ENCODE results near the gene LGSN. TPM values are rescaled to one million over a fixed set of nuclear protein-coding genes. Genes with fewer than 3 reads are reported as not detected.

LGSN gene
- total RNA-seq (2013; cell fraction: nucleolus; rRNA removed), result not detected in 2 replicates
- total RNA-seq (2014; rRNA removed) (not detected in 2 replicates), total RNA-seq (2014; rRNA removed; fragmentation: Illumina TruSeq; extraction: Trizol) (not detected in 2 replicates), total RNA-seq (2021) (not detected in 2 replicates), polyA plus RNA-seq (2011; rRNA removed) (not detected in 2 replicates), polyA plus RNA-seq (2014; fragmentation: Illumina TruSeq; extraction: Trizol) (not detected in 2 replicates), polyA plus RNA-seq (2014; fragmentation: Nextera tagmentation; extraction: Ambion mirVana) (not detected), polyA plus RNA-seq (2014; rRNA removed) (not detected in 2 replicates), polyA plus RNA-seq (2016; fragmentation: Nextera tagmentation; extraction: Ambion mirVana) (not detected), polyA minus RNA-seq (2011; rRNA and poly(A)+ RNA removed) (not detected in 2 replicates), Bru-seq, nascent RNA (percentile 7 among the genes with signal in this experiment), BruChase-seq, experiment 1, labeled RNA remaining after a 6-hour chase (percentile 2 among the genes with signal in this experiment), BruChase-seq, experiment 2, labeled RNA remaining after a 2-hour chase (percentile 6 among the genes with signal in this experiment)
- not detected for polyA plus RNA-seq (2011; ENCODE audit: low read depth)
- not detected in 2 replicates for polyA plus RNA-seq (2011; cell fraction: cytosol; rRNA removed)
- polyA plus RNA-seq (2011; cell fraction: nucleus; rRNA removed), result 0.22 TPM in 1 of 2 replicates, not detected in the other
- not detected in 2 replicates for polyA plus RNA-seq (2012)
- not detected in 2 replicates for polyA minus RNA-seq (2011; cell fraction: cytosol; rRNA and poly(A)+ RNA removed)
- not detected in 2 replicates for polyA minus RNA-seq (2011; cell fraction: nucleus; rRNA and poly(A)+ RNA removed)
- long read RNA-seq, experiment 1, result 0 reads
- long read RNA-seq, experiment 2, result 0 reads

- Histone ChIP-seq H3K9me3 (replicated peaks; ENCODE audit: control insufficient read depth, insufficient read depth, low read length) (no peaks in the 10 kb centered on the region), H3K27me3 (replicated peaks in 1 of 2; ENCODE audit: control insufficient read depth in 2 of 2, insufficient read depth in 2 of 2, low read length in 1 of 2) (no peaks in the 10 kb centered on the region), H4K20me1 (ENCODE audit: control insufficient read depth, insufficient read depth) (no peaks in the 10 kb centered on the region), H3K79me2 (ENCODE audit: control insufficient read depth, insufficient read depth, low read length) (no peaks in the 10 kb centered on the region), H3K27ac (ENCODE audit: control insufficient read depth, insufficient read depth) (no peak within 1 kb of the TSS), H3K9ac (ENCODE audit: control insufficient read depth, insufficient read depth, low read length) (no peak within 1 kb of the TSS), H3K4me1 (ENCODE audit: control insufficient read depth, insufficient read depth, low read length) (no peaks in the 10 kb centered on the region), H3K4me2 (ENCODE audit: control insufficient read depth, insufficient read depth) (no peak within 1 kb of the TSS), H2AFZ (ENCODE audit: control insufficient read depth, low read depth, low read length) (no peak within 1 kb of the TSS), H3K36me3 (ENCODE audit: control insufficient read depth in 2 of 2, insufficient read depth in 2 of 2, low read length in 1 of 2) (no peaks in the 10 kb centered on the region), H3K4me3 (no peak within 1 kb of the TSS)
- POLR2A ChIA-PET, result no interaction called here
- no TSS peak for BruUV-seq (replicated peaks)
- FAIRE-seq (no peak), DNase-seq (ENCODE audit: low read depth, low spot score) (no peak), ATAC-seq (no peak)
- CTCF ChIA-PET, result interaction anchor here (1.4 to 1.5 kb wide), 4 partner anchors 12 to 482 kb away, joined by 3 to 4 read pairs (median 4); no protein-coding TSS in a partner anchor
- RAD21 ChIA-PET (ENCODE audit: unreplicated experiment), result interaction anchor here (1.2 kb wide), 1 partner anchor 12 kb away, joined by 5 read pairs; no protein-coding TSS in a partner anchor
- intact Hi-C loops (cut with micrococcal nuclease; ENCODE audit: unreplicated experiment) (no loop called here), in situ Hi-C loops (cut with MboI) (loop anchor here (25.0 kb wide), 1 partner anchor 467 kb away; no protein-coding TSS in a partner anchor)
- WGBS (ENCODE audit: insufficient coverage, insufficient replicate concordance, low lambda C conversion rate, missing lambda C conversion rate), result 53% methylated on average over 4 of the region's 4 CpGs
- SMC1A ChIA-PET (ENCODE audit: uncharacterized antibody, unreplicated experiment), result interaction anchor here (1.3 kb wide), 1 partner anchor 445 kb away, joined by 3 read pairs; no protein-coding TSS in a partner anchor
- TF ChIP-seq PML (IDR thresholded peaks at IDR 0.05; ENCODE audit: low read length) (no peak), SPI1 (IDR thresholded peaks at IDR 0.05; ENCODE audit: borderline replicate concordance, insufficient read depth, low read depth, low read length) (no peak), POU2F2 (IDR thresholded peaks at IDR 0.05; ENCODE audit: borderline replicate concordance, low read depth, low read length) (no peak), ZNF687 (IDR thresholded peaks at IDR 0.05) (no peak), KDM1A (IDR thresholded peaks at IDR 0.05; ENCODE audit: borderline replicate concordance) (no peak), SIN3A (IDR thresholded peaks at IDR 0.05; ENCODE audit: low read depth, low read length) (no peak), EZH2 (IDR thresholded peaks at IDR 0.05; ENCODE audit: borderline replicate concordance, control insufficient read depth, low read depth, low read length) (no peak)
- TF ChIP-seq, protein P1, sequence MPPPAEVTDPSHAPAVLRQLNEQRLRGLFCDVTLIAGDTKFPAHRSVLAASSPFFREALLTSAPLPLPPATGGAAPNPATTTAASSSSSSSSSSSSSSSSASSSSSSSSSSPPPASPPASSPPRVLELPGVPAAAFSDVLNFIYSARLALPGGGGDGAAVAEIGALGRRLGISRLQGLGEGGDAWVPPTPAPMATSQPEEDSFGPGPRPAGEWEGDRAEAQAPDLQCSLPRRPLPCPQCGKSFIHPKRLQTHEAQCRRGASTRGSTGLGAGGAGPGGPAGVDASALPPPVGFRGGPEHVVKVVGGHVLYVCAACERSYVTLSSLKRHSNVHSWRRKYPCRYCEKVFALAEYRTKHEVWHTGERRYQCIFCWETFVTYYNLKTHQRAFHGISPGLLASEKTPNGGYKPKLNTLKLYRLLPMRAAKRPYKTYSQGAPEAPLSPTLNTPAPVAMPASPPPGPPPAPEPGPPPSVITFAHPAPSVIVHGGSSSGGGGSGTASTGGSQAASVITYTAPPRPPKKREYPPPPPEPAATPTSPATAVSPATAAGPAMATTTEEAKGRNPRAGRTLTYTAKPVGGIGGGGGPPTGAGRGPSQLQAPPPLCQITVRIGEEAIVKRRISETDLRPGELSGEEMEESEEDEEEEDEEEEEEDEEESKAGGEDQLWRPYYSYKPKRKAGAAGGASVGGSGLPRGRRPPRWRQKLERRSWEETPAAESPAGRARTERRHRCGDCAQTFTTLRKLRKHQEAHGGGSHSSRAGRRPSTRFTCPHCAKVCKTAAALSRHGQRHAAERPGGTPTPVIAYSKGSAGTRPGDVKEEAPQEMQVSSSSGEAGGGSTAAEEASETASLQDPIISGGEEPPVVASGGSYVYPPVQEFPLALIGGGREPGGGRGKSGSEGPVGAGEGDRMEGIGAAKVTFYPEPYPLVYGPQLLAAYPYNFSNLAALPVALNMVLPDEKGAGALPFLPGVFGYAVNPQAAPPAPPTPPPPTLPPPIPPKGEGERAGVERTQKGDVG (CRISPR knock-in tag; IDR thresholded peaks at IDR 0.05), result no peak
Observed at GRCh38 chr6:63319939-63320338, at the start of gene LGSN. LGSN (minus strand) TSS chr6:63319983; CDS start chr6:63319943, 40 bp downstream.
